ENCODE data around the gene HSPA1L. TPM values are rescaled to one million over a fixed set of nuclear protein-coding genes. Genes with fewer than 3 reads are reported as not detected.
A peak's percentile ranks its signal among the peaks of the same experiment; 100 is the strongest.
"Not testable (repeated sequence)": the region's sequence is repeated elsewhere in the genome, so short reads cannot be mapped to it uniquely, and the experiment has no call there.

The HSPA1L gene
- total RNA-seq, 1 donor from 2014 or later, result 1.2 TPM

- H3K4me1 Mint-ChIP-seq, result peaks cover 30% of the 10 kb centered on the region
- peaks cover 8% of the 10 kb centered on the region for H3K36me3 Mint-ChIP-seq (ENCODE audit: low read depth)
- TF ChIP-seq CTCF (IDR thresholded peaks at IDR 0.05), result no peak
- intact Hi-C loops (cut with micrococcal nuclease), result no loop called here
- peak overlapping the region; percentile 72 for H3K27ac Mint-ChIP-seq
- CTCF ChIA-PET, result interaction anchor here (0.6 to 2.0 kb wide), 7 partner anchors 16 to 140 kb away, joined by 3 to 9 read pairs (median 4); partner anchors contain the start of gene VARS1
- H3K9me3 Mint-ChIP-seq, result no peaks in the 10 kb centered on the region
- H3K27me3 Mint-ChIP-seq, result no peaks in the 10 kb centered on the region
- POLR2A ChIA-PET, result interaction anchor here (1.4 to 3.3 kb wide), 8 partner anchors 8 to 161 kb away, joined by 8 to 42 read pairs (median 23); partner anchors contain the start of genes ABHD16A, BAG6, DDAH2 and HSPA1B
- DNase-seq (no peak), ATAC-seq (ENCODE audit: low read depth) (no peak)
- H3K4me3 Mint-ChIP-seq, result peak overlapping the region; percentile 91
These were observed 1.6 kb downstream of the HSPA1L start for GRCh38 chr6:31813465-31813849.

DNA sequence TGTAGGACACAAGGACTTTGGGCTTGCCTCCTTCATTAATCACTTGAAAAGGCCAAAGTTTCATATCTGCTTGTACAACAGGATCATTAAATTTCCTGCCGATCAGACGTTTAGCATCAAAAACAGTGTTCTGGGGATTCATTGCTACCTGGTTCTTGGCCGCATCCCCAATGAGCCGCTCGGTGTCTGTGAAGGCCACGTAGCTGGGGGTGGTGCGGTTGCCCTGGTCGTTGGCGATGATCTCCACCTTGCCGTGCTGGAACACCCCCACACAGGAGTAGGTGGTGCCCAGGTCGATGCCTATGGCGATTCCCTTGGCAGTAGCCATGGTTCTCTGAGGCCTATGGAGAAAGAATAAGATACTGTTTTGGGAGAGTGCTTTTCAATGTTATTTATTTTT is 3.4 kb downstream of the HSPA1L start:
- Mint-ChIP-seq H3K9me3 (no peaks in the 10 kb centered on the region), H3K27me3 (no peaks in the 10 kb centered on the region), H3K4me1 (peaks cover 24% of the 10 kb centered on the region), H3K4me3 (no peak overlapping the region), H3K36me3 (ENCODE audit: low read depth) (peaks cover 8% of the 10 kb centered on the region), H3K27ac (no peak overlapping the region)
- CTCF ChIA-PET, result no interaction called here
- ATAC-seq (ENCODE audit: low read depth), result no peak
- DNase-seq, result no peak
- no peak for TF ChIP-seq CTCF (IDR thresholded peaks at IDR 0.05)
- intact Hi-C loops (cut with micrococcal nuclease), result no loop called here
- POLR2A ChIA-PET, result interaction anchor here (0.7 kb wide), 1 partner anchor 230 kb away, joined by 6 read pairs; the partner anchor contains the start of gene LTB

DNA sequence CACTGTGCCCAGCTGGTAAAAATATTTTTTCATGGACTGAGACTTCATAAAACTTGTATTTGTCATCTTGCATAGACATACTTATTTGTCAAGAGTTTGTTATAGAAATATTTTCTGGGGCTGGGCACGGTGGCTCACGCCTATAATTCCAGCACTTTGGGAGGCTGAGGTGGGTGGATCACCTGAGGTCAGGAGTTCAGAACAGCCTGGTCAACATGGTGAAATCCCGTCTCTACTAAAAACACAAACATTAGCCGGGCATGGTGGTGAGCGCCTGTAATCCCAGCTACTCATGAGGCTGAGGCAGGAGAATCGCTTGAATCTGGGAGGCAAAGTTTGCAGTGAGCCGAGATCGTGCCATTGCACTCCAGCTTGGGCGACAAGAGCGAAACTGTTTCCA is 6.5 kb downstream of the HSPA1L start:
- H3K4me1 Mint-ChIP-seq, result peaks cover 22% of the 10 kb centered on the region
- H3K27ac Mint-ChIP-seq; CTCF ChIA-PET; DNase-seq; H3K9me3 Mint-ChIP-seq; H3K27me3 Mint-ChIP-seq; ATAC-seq (ENCODE audit: low read depth); intact Hi-C loops (cut with micrococcal nuclease); H3K36me3 Mint-ChIP-seq (ENCODE audit: low read depth); H3K4me3 Mint-ChIP-seq: not testable (repeated sequence)
- POLR2A ChIA-PET, result interaction anchor here (0.6 to 2.6 kb wide), 3 partner anchors 31 to 154 kb away, joined by 3 to 8 read pairs (median 3); partner anchors contain the start of gene VWA7

DNA sequence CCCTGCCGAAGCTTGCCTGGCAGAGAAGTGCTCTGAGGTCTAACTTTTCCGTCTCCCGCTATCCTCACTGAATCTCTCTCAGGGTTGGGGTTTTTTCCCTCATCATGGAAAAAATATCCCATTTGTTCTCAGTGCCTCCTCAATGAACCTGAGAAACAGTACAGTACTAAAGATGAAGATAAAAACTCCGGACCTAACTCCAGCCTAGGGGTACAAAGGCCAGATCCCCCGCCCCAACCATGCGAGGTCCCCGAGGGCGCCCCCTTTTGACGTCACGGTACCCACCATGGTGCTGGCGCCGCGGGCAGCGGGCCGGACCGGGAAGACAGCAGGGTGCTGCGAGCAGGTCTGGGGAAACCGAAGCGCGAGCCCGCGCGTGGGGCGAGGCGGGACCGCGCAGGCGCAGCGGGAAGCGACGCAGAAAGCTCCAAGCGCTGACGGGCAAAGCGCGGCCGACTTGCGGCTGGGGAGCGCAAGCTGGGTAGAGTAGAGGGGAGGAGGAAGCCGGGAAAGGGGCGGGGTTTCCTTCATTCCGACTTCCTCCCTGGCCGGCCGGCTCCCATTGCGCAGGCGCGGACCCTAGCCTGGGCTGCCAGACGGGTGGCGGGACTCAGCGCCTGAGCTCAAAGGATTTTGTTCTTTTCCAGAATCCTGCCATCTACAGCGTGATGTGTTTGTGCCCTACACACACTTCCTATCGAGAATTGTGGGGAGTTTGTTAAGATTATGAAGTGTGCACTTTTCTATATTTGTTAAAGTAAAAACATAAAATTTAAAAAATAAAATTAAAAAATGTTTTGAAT is 8.4 kb downstream of the HSPA1L start, which contains the start of gene LSM2:
Gene LSM2 (minus strand): TSS at position 497 of the 803 bp plus-strand sequence. CDS start 209 bp downstream, at position 288.
- ATAC-seq (ENCODE audit: low read depth), result peak; percentile 98
- Mint-ChIP-seq H3K4me3 (peak within 1 kb of the TSS; percentile 94), H3K36me3 (ENCODE audit: low read depth) (peaks cover 22% of the 10 kb centered on the region), H3K4me1 (peaks cover 16% of the 10 kb centered on the region), H3K9me3 (no peaks in the 10 kb centered on the region), H3K27me3 (no peaks in the 10 kb centered on the region), H3K27ac (peak within 1 kb of the TSS; percentile 89)
- DNase-seq, result peak; percentile 89
- ChIA-PET POLR2A (interaction anchor here (0.6 to 3.1 kb wide), 33 partner anchors 8 to 1434 kb away, joined by 3 to 62 read pairs (median 6); partner anchors contain the start of genes ABHD16A, BAG6, C6orf47 and CLIC1), CTCF (interaction anchor here (0.7 to 2.3 kb wide), 8 partner anchors 9 to 128 kb away, joined by 3 to 20 read pairs (median 4); partner anchors contain the start of genes HSPA1A, HSPA1L, MSH5 and VARS1)
- no peak for TF ChIP-seq CTCF (IDR thresholded peaks at IDR 0.05)
- intact Hi-C loops (cut with micrococcal nuclease), result loop anchor here (1.0 kb wide), 4 partner anchors 11 to 154 kb away; partner anchors contain the start of genes BAG6 and VARS1

DNA sequence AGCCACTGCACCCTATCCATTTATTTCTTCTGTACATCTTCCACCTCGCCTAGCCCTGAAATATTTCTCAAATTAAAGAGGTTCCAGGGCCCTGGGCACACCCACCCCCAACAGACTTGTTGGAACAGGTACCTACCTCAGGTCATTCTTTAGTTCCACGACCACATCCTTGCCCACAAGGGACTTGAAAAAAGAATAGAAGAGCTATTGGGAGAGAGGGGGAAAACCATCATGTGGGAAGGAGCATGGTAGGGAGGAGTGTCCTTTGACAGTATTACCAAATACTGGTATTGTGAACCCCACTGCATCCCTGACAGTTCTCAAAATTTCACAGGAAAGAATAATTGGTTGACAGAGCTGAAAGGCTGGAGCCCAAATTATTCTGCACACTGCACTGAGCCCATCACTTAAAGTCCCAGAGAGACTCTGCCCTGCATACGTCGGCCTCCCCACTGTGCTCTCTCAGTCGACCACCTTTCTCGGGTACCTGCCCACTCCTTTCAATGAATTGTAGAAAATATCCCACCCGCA is 9.1 kb downstream of the HSPA1L start:
- CTCF ChIA-PET, result interaction anchor here (1.4 to 2.3 kb wide), 3 partner anchors 10 to 79 kb away, joined by 6 to 20 read pairs (median 9); partner anchors contain the start of gene VARS1
- H3K4me3 Mint-ChIP-seq, result peak overlapping the region; percentile 94
- no peak for TF ChIP-seq CTCF (IDR thresholded peaks at IDR 0.05)
- peaks cover 16% of the 10 kb centered on the region for H3K4me1 Mint-ChIP-seq
- POLR2A ChIA-PET, result interaction anchor here (0.6 to 3.1 kb wide), 30 partner anchors 9 to 426 kb away, joined by 3 to 62 read pairs (median 6); partner anchors contain the start of genes ABHD16A, BAG6, C6orf47 and CLIC1
- intact Hi-C loops (cut with micrococcal nuclease), result loop anchor here (1.0 kb wide), 4 partner anchors 11 to 154 kb away; partner anchors contain the start of genes BAG6 and VARS1
- peak; percentile 10 for ATAC-seq (ENCODE audit: low read depth)
- no peak for DNase-seq
- H3K27me3 Mint-ChIP-seq, result no peaks in the 10 kb centered on the region
- H3K9me3 Mint-ChIP-seq, result no peaks in the 10 kb centered on the region
- H3K27ac Mint-ChIP-seq, result peak overlapping the region; percentile 89
- H3K36me3 Mint-ChIP-seq (ENCODE audit: low read depth), result peaks cover 25% of the 10 kb centered on the region

DNA sequence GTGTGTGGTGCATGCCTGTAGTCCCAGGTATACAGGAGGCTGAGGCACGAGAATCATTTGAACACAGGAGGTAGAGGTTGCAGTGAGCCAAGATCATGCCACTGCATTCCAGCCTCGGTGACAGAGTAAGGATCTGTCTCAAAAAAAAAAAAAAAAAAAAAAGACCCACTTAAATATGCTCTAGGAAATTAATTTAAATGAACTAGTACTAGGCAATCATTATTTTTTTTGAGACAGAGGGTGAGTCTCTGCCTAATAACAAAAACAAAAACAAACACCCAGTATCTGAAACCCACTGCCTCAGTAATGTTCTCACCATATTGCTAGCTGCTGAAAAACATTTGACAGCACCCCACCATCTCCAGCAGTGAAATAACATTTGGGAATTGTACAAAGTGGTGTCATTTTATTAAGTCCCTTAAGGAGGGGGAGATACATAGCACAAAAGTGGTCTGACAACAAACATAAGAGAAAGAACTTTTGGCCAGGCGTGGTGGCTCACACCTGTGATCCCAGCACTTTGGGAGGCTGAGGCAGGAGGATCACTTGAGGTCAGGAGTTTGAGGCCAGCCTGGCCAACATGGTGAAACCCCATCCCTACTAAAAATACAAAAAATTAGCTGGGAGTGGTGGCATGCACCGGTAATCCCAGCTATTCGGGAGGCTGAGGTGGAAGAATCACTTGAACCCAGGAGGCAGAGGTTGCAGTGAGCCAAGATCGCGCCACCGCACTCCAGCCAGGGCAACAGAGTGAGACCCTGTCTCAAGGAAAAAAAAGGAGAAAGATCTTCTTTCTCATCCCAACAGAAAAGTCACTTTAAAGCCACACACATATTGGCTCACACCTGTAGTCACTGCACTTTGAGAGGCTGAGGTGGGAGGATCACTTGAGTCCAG is 13.8 kb downstream of the HSPA1L start:
- H3K27ac Mint-ChIP-seq, result not testable (repeated sequence)
- POLR2A ChIA-PET, result interaction anchor here (1.0 kb wide), 1 partner anchor 39 kb away, joined by 3 read pairs; no protein-coding TSS in a partner anchor

More for the DNA sequence above, 13.8 kb downstream of the HSPA1L start:
- DNase-seq; H3K9me3 Mint-ChIP-seq; ATAC-seq (ENCODE audit: low read depth); H3K4me3 Mint-ChIP-seq; intact Hi-C loops (cut with micrococcal nuclease); H3K27me3 Mint-ChIP-seq: not testable (repeated sequence)
- peaks cover 31% of the 10 kb centered on the region for H3K4me1 Mint-ChIP-seq
- H3K36me3 Mint-ChIP-seq (ENCODE audit: low read depth), result peaks cover 26% of the 10 kb centered on the region
- CTCF ChIA-PET, result interaction anchor here (1.5 kb wide), 1 partner anchor 10 kb away, joined by 5 read pairs; no protein-coding TSS in a partner anchor

Data from activated B cell treated with CpG ODN at 0.5 μM for 24 hours (primary cell).